Stomach (tissue), 9 donors: Measurements from ENCODE around the gene SOX10. TPM values are rescaled to one million over a fixed set of nuclear protein-coding genes. Genes with fewer than 3 reads are reported as not detected.
A peak's percentile ranks its signal among the peaks of the same experiment; 100 is the strongest.
"Not testable (repeated sequence)": the region's sequence is repeated elsewhere in the genome, so short reads cannot be mapped to it uniquely, and the experiment has no call there.

Source experiments
- DNase-seq, 2 donors: peaks; one replicate each; pipeline versions ENCODE4 v3.0.0 to v3.0.0-alpha.2; 2013 to 2019
- H3K27ac ChIP-seq, 5 donors: fragments of 200-600 bp in 4 of 5; sonication (generic) in 4 of 5; one replicate each; pipeline ENCODE4 v1.5.1; 2013 to 2019; ENCODE audit warnings: mild to moderate bottlenecking in 1 of 5, moderate library complexity in 1 of 5
- H3K27me3 ChIP-seq, 3 donors: fragments of 200-600 bp; sonication (generic); one replicate each; pipeline ENCODE4 v1.5.1; 2017 to 2019; ENCODE audit warnings: mixed run types in 1 of 3
- H3K36me3 ChIP-seq, 4 donors: fragments of 200-600 bp; sonication (generic); 1 replicate in 3 of 4; 2 replicates in 1 of 4; pipeline ENCODE4 v1.5.1; 2016 to 2019
- H3K4me1 ChIP-seq, 4 donors: fragments of 200-600 bp; sonication (generic); one replicate each; pipeline ENCODE4 v1.5.1; 2016 to 2019
- H3K4me3 ChIP-seq, 4 donors: fragments of 200-600 bp; sonication (generic) in 3 of 4; one replicate each; pipeline ENCODE4 v1.5.1; 2016 to 2019; ENCODE audit warnings: mild to moderate bottlenecking in 1 of 4
- H3K9me3 ChIP-seq, 4 donors: fragments of 200-600 bp; sonication (generic); one replicate each; pipeline ENCODE4 v1.5.1; 2016 to 2019
- EP300 ChIP-seq: sonication (generic); formaldehyde crosslinking; IDR thresholded peaks from one replicate; pipeline ENCODE4 v1.6.1; 2017; ENCODE audit warnings: antibody characterized with exemption
- POLR2A ChIP-seq, 4 donors: fragments of 450-650 bp; IDR thresholded peaks; one replicate each; pipeline ENCODE4 v1.6.1; 2016; ENCODE audit warnings: antibody characterized with exemption in 4 of 4, control low read depth in 2 of 4, mild to moderate bottlenecking in 1 of 4, moderate library complexity in 1 of 4
- POLR2AphosphoS5 ChIP-seq, 3 donors: sonication (generic); formaldehyde crosslinking; IDR thresholded peaks; one replicate each; pipeline ENCODE4 v1.6.1; 2016; ENCODE audit warnings: antibody characterized with exemption in 3 of 3
- WGBS, 5 donors: extraction: QIAGEN DNeasy Blood & Tissue Kit in 3 of 5; methylation state at CpG; one replicate each; pipeline versions ENCODE4 v1.1.5 to v1.1.7; 2013 to 2018; 5-methylcytosine and 5-hydroxymethylcytosine counted together
- intact Hi-C: fragments of 100-400 bp; cut with DNase I; formaldehyde crosslinking; loops from one replicate; pipeline ENCODE4 v1.15.1; 2023; ENCODE audit warnings: low total_unique reads
- polyA plus RNA-seq, 3 donors: library from polyadenylated mRNA; stranded (reverse); fragments of 200-250 nt; gene quantifications; one replicate each; pipeline ENCODE4 v1.2.3, GENCODE V29; 2013
- total RNA-seq, 5 donors: library from RNA; depleted of rRNA; stranded (reverse); fragments of >200 nt; gene quantifications; one replicate each; pipeline versions ENCODE4 v1.1.0 to v1.2.3, GENCODE V29; 2014 to 2016
- TF ChIP-seq, protein P1 (sequence below), 7 experiments: fragments of 450-650 bp in 4 of 7; fragments of 200-600 bp in 3 of 7; sonication (generic) in 3 of 7; IDR thresholded peaks; one replicate each; pipeline ENCODE4 v1.5.1; 2016 to 2019; ENCODE audit warnings: antibody characterized with exemption in 7 of 7, control low read depth in 2 of 7, mild to moderate bottlenecking in 1 of 7
- donor health status: healthy with polysubstance abuse.
- donor health status: Bipolar disorder and iron deficiency.
- donor health status: healthy.

The SOX10 gene
- total and polyA plus RNA-seq, 8 donors, result 1.7 to 4.9 (median 3.0) TPM; not detected in 2

DNA sequence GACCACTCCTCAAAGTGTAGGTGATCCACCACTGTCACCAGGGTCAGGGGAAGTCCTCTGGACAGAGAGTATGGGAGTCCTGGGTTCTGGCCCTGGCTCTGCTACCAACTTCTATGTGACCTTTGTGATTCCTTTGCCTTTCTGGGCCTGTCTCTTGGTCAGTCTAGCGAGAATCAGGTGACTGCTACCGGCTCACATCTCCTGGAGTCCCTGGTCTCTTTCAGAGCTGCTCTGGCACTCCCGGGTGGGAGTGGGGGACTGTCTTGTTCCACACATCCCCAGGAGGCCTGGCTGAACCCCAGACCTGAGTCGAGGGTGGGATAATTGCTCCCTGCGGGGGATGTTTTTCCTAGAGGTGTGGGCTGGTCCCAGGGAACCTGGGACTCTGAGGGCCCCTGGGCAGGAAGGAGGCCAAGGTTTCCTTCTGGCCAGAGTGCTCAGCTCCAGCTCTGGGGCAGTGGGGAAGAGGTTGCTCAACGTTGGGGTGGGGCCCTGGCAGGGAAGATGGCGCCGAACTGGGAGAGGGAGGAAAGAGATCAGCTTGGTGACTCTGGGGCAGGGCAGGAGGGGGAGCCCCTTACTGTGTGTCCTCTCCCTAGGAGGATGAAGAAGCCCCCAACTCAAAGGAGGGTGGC is 2.1 kb downstream of the SOX10 start:
- no peak for DNase-seq
- WGBS, 5 donors, result 67 to 81% (median 78%) methylated on average over 8 of the region's 8 CpGs
- H3K36me3 ChIP-seq, result peaks cover 0 to 39% (median 7%) of the 10 kb centered on the region in 4 donors
- H3K4me1 ChIP-seq, result no peaks in the 10 kb centered on the region
- intact Hi-C loops, result no loop called here
- no peak for TF ChIP-seq POLR2A (IDR thresholded peaks at IDR 0.05)
- TF ChIP-seq POLR2AphosphoS5 (IDR thresholded peaks at IDR 0.05), result no peak
- no peak for TF ChIP-seq EP300
- TF ChIP-seq, protein P1, sequence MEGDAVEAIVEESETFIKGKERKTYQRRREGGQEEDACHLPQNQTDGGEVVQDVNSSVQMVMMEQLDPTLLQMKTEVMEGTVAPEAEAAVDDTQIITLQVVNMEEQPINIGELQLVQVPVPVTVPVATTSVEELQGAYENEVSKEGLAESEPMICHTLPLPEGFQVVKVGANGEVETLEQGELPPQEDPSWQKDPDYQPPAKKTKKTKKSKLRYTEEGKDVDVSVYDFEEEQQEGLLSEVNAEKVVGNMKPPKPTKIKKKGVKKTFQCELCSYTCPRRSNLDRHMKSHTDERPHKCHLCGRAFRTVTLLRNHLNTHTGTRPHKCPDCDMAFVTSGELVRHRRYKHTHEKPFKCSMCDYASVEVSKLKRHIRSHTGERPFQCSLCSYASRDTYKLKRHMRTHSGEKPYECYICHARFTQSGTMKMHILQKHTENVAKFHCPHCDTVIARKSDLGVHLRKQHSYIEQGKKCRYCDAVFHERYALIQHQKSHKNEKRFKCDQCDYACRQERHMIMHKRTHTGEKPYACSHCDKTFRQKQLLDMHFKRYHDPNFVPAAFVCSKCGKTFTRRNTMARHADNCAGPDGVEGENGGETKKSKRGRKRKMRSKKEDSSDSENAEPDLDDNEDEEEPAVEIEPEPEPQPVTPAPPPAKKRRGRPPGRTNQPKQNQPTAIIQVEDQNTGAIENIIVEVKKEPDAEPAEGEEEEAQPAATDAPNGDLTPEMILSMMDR (IDR thresholded peaks at IDR 0.05), result no peak
- no peaks in the 10 kb centered on the region for H3K9me3 ChIP-seq
- H3K27me3 ChIP-seq, result no peaks in the 10 kb centered on the region
- peak overlapping the region in 3 of 4 donors; percentile 7 to 21 (median 12) for H3K4me3 ChIP-seq
- H3K27ac ChIP-seq, result peak overlapping the region in 2 of 5 donors; percentile 2 to 32

DNA sequence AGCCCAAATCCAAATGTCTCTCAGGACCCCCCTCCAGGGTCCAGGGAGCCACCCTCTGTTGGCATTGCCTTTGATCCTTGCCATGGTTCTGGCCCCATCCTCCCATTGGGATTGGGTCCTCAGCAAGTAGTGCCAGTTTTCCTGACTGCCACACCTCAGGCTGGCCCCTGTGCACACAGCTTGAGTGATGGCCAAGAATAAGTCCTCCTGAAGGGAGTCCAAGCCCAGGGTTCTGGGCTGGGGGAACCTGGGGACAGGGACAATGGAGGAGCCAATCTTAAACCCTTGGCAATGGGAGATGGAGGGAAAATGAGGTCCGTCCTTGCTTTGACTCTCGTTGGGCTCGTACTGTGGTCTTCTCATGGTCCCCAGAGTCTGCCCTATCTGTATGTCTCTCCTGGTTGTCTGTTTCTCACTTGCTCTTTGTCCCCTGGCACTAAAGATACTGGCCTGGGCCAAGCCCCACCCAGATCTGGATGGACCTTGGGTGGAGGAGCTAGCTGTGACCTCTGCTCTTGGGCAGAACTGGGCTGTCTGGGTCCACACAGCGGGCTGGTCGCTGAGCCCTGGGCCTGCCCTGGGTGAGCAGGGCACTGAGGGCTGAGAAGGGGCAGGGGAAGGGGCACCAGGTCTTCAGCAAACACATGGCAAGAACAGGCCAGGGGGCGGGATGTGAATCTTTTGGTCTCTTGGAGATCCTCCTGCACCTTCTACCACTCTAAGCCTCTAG is 2.9 kb downstream of the SOX10 start:
- H3K27ac ChIP-seq, result no peak overlapping the region
- no peaks in the 10 kb centered on the region for H3K9me3 ChIP-seq
- H3K4me3 ChIP-seq, result peak overlapping the region in 2 of 4 donors; percentile 3 to 7
- DNase-seq, result no peak
- TF ChIP-seq POLR2A (IDR thresholded peaks at IDR 0.05) (no peak), EP300 (no peak), POLR2AphosphoS5 (IDR thresholded peaks at IDR 0.05) (no peak)
- TF ChIP-seq, protein P1 (IDR thresholded peaks at IDR 0.05), result no peak
- H3K27me3 ChIP-seq, result no peaks in the 10 kb centered on the region
- no peaks in the 10 kb centered on the region for H3K4me1 ChIP-seq
- intact Hi-C loops, result no loop called here
- WGBS, 5 donors, result 81 to 96% (median 94%) methylated on average over 6 of the region's 6 CpGs
- H3K36me3 ChIP-seq, result peaks cover 0 to 40% (median 6%) of the 10 kb centered on the region in 4 donors

DNA sequence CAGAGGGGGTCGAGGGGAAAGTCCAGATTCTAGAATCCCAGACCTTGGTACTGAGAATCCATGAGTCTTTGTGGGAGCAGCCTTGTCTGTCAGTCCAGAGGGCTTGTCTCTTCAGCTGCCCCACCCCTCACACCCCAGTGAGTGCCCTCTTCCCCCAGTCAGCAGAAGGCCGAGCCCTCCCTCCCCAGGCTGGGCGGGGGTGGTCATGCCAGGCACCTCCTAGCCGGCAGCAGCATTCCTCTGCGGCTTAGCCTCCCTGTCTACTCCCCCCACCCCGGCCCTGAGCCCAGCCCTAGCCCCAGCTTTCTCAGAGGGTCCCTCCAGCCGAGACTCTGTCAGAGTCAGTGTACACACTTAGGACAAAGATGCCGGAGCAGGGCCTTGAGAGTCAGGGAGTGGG is 4.6 kb downstream of the SOX10 start:
- intact Hi-C loops, result no loop called here
- WGBS, 5 donors, result 70 to 82% (median 78%) methylated on average over 7 to 8 of the region's 8 CpGs
- H3K27me3 ChIP-seq, result no peaks in the 10 kb centered on the region
- TF ChIP-seq, protein P1 (IDR thresholded peaks at IDR 0.05), result no peak
- TF ChIP-seq EP300 (no peak), POLR2AphosphoS5 (IDR thresholded peaks at IDR 0.05) (no peak), POLR2A (IDR thresholded peaks at IDR 0.05) (no peak)
- H3K27ac ChIP-seq, result no peak overlapping the region
- no peaks in the 10 kb centered on the region for H3K9me3 ChIP-seq
- H3K36me3 ChIP-seq, result peaks cover 0 to 46% (median 5%) of the 10 kb centered on the region in 4 donors
- H3K4me3 ChIP-seq, result no peak overlapping the region
- no peaks in the 10 kb centered on the region for H3K4me1 ChIP-seq
- no peak for DNase-seq

DNA sequence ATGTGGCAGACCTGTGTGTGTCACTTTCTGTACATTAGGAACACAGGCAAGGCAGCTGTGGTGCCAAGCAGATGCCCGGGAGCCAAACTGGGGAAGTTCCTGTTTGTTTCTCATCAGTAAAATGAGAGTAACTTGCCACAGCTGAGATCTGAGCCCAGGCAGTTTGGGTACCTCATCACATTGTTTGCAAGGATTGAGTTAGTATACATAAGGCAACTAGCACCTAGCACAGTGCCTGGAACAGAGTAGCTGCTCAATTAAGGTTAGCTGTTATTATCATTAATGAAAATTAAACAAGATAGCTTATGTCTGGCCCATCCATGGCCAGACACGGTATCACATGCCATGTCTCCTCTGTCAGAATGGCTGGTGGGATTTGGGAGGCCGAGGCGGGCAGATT is 7.8 kb downstream of the SOX10 start:
- Histone ChIP-seq H3K27ac (no peak overlapping the region), H3K4me1 (no peaks in the 10 kb centered on the region), H3K9me3 (no peaks in the 10 kb centered on the region), H3K4me3 (no peak overlapping the region), H3K36me3 (peaks cover 0 to 71% (median 18%) of the 10 kb centered on the region in 4 donors), H3K27me3 (no peaks in the 10 kb centered on the region)
- intact Hi-C loops, result no loop called here
- no peak for DNase-seq
- WGBS, 5 donors, result 82 to 93% (median 90%) methylated on average over 4 of the region's 4 CpGs
- no peak for TF ChIP-seq POLR2A (IDR thresholded peaks at IDR 0.05)
- no peak for TF ChIP-seq EP300
- no peak for TF ChIP-seq POLR2AphosphoS5 (IDR thresholded peaks at IDR 0.05)
- TF ChIP-seq, protein P1 (IDR thresholded peaks at IDR 0.05), result no peak

DNA sequence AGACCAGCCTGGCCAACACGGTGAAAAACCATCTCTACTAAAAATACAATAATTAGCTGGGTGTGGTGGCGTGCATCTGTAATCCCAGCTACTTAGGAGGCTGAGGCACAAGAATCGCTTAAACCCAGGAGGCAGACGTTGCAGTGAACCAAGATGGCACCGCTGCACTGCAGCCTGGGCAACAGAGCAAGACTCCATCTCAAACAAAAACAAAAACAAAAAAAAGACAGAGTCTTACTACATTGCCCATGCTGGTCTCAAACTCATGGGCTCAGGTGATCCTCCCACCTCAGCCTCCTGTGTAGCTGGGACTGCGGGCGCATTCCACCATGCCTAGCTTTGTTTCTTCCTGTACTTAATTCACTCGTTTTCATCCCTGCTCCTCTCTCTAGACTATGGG is 8.3 kb downstream of the SOX10 start:
- DNase-seq, intact Hi-C loops, H3K4me1 ChIP-seq, H3K27ac ChIP-seq, H3K27me3 ChIP-seq, H3K9me3 ChIP-seq, H3K4me3 ChIP-seq: not testable (repeated sequence)
- 83 to 96% (median 94%) methylated on average over 8 of the region's 8 CpGs for WGBS, 5 donors
- peaks cover 0 to 74% (median 18%) of the 10 kb centered on the region in 4 donors for H3K36me3 ChIP-seq
